Activated CD4-positive, alpha-beta T cell treated with anti-CD3 and anti-CD28 coated beads for 36 hours (primary cell): ENCODE data around the gene HOXB9. TPM values are rescaled to one million over a fixed set of nuclear protein-coding genes. Genes with fewer than 3 reads are reported as not detected.
A peak's percentile ranks its signal among the peaks of the same experiment; 100 is the strongest.

Experiments used
- ATAC-seq: fragments of 200-7000 bp; cut with Tn5 transposase; one replicate; pipeline ENCODE4 v1.10.0; 2021; ENCODE audit warnings: mild to moderate bottlenecking, moderate library complexity
- CTCF ChIA-PET: fragments of 350-600 bp; sonication (Branson Sonifier 250); formaldehyde crosslinking; loops from one replicate; lab custom pipeline; 2021; ENCODE audit warnings: antibody characterized with exemption; lab: Charles Lee
- POLR2A ChIA-PET: fragments of 350-600 bp; sonication (Branson Sonifier 250); formaldehyde crosslinking; loops from one replicate; lab custom pipeline; 2021; ENCODE audit warnings: antibody characterized with exemption, inconsistent platforms; lab: Charles Lee
- DNase-seq: peaks from one replicate; pipeline ENCODE4 v3.0.0-alpha.2; 2020
- H3K27ac Mint-ChIP-seq: one replicate; pipeline ENCODE4 v1.8.0; 2021; ENCODE audit warnings: mixed read lengths
- H3K27me3 Mint-ChIP-seq: one replicate; pipeline ENCODE4 v1.8.0; 2021; ENCODE audit warnings: mixed read lengths
- H3K36me3 Mint-ChIP-seq: one replicate; pipeline ENCODE4 v1.8.0; 2021; ENCODE audit warnings: low read depth, mixed read lengths
- H3K4me1 Mint-ChIP-seq: one replicate; pipeline ENCODE4 v1.8.0; 2021; ENCODE audit warnings: mixed read lengths
- H3K4me3 Mint-ChIP-seq: one replicate; pipeline ENCODE4 v1.8.0; 2021; ENCODE audit warnings: mild to moderate bottlenecking, moderate library complexity, mixed read lengths
- H3K9me3 Mint-ChIP-seq: one replicate; pipeline ENCODE4 v1.8.0; 2021; ENCODE audit warnings: low read depth, mixed read lengths
- intact Hi-C, 2 experiments: fragments of 100-400 bp; cut with DNase I in 1 of 2; cut with micrococcal nuclease in 1 of 2; formaldehyde crosslinking; loops; one replicate each; pipeline versions ENCODE4 v1.14.2 to v1.15.1; 2022 to 2024; cut with DNase I, micrococcal nuclease
- total RNA-seq, 2 experiments: library from RNA; stranded (reverse); gene quantifications; one replicate each; pipeline ENCODE4 v1.2.3, GENCODE V29; 2021

HOXB9 gene
- total RNA-seq, 2 experiments from 2014 or later, result 1.9 to 2.5 TPM

DNA sequence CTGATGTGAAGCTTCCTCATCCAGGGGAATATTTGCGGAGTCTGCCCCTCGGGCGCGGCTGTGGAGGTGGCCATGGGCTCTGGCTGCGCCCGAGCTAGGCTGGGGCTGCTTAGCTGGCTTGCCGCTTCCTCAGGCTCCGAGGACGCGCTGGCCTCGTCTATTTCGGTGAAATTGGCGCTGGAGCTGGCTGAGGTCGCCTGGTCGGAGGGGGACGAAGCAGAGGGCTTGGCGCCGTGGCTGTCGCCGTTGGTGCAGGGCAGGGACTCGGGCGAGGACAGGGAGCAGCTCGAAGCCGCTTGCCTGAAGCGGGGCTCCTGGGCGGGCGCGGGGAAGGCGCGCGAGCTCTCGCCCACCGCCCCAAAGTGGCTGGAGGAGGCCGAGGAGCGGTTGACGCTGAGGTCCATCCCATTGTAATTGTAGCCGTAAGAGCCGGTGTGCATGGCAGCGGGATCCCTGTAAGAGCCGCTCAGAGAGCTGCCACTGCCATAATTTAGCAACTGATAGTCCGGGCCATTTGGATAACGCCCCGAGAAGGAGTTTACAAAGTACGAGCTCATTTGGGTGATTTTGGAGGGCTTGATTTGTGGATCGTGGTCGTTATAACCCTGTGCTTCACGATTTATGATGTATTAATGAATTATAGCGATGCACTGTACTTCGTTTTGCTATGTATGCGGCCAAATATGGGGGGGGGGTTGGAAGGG lies 32.9 kb downstream of the HOXB9 start, which contains the start of gene HOXB5:
Gene HOXB5 (minus strand): TSS at position 654 of the 704 bp plus-strand sequence. CDS start 97 bp downstream, at position 557.
- POLR2A ChIA-PET, result interaction anchor here (0.6 to 0.9 kb wide), 2 partner anchors 8 to 357 kb away, joined by 3 read pairs; no protein-coding TSS in a partner anchor
- peak; percentile 53 for DNase-seq
- H3K4me1 Mint-ChIP-seq, result peaks cover 38% of the 10 kb centered on the region

DNA sequence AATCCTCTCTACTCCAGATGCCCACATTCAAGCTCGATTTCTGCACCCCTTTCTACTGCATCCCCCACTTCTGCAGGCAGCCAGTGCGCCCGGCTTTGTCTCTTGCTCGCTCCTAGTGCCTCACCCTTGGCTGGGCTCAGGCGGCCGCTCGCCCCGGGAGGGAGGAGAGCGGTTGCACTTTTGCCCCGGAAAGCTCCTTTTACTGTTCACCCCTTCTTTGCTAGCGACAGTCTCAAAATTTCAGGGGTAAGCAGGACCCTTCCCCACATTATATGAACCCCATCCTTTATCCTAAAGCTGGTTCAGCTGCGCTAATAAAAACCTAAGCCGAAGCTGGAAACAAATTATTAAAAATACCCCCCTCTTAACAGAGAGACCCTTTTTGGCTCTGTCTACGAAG lies 33.6 kb downstream of the HOXB9 start:
- CTCF ChIA-PET, result interaction anchor here (0.6 to 6.7 kb wide), 57 partner anchors 9 to 567 kb away, joined by 3 to 74 read pairs (median 5); partner anchors contain the start of genes HOXB8 and HOXB9
- ATAC-seq (no peak), DNase-seq (peak; percentile 55)
- peaks cover 33% of the 10 kb centered on the region for H3K4me1 Mint-ChIP-seq
- POLR2A ChIA-PET, result interaction anchor here (0.9 kb wide), 1 partner anchor 9 kb away, joined by 3 read pairs; no protein-coding TSS in a partner anchor
- intact Hi-C loops, result loop anchor here (2.0 to 10.0 kb wide), 6 partner anchors 330 to 510 kb away; no protein-coding TSS in a partner anchor
- H3K9me3 Mint-ChIP-seq, result no peaks in the 10 kb centered on the region
- H3K4me3 Mint-ChIP-seq, result peak overlapping the region; percentile 67
- peaks cover 81% of the 10 kb centered on the region for H3K27me3 Mint-ChIP-seq
- H3K27ac Mint-ChIP-seq, result no peak overlapping the region
- no peaks in the 10 kb centered on the region for H3K36me3 Mint-ChIP-seq

More for the DNA sequence above, 32.9 kb downstream of the HOXB9 start, which contains the start of gene HOXB5:
- ATAC-seq, result no peak
- Mint-ChIP-seq H3K4me3 (peak within 1 kb of the TSS; percentile 67), H3K27me3 (peaks cover 80% of the 10 kb centered on the region), H3K9me3 (no peaks in the 10 kb centered on the region), H3K27ac (no peak within 1 kb of the TSS), H3K36me3 (no peaks in the 10 kb centered on the region)
- CTCF ChIA-PET, result interaction anchor here (0.6 to 6.7 kb wide), 72 partner anchors 10 to 567 kb away, joined by 3 to 74 read pairs (median 4); partner anchors contain the start of genes HOXB8 and HOXB9
- intact Hi-C loops, result loop anchor here (1.0 to 10.0 kb wide), 7 partner anchors 331 to 568 kb away; no protein-coding TSS in a partner anchor

DNA sequence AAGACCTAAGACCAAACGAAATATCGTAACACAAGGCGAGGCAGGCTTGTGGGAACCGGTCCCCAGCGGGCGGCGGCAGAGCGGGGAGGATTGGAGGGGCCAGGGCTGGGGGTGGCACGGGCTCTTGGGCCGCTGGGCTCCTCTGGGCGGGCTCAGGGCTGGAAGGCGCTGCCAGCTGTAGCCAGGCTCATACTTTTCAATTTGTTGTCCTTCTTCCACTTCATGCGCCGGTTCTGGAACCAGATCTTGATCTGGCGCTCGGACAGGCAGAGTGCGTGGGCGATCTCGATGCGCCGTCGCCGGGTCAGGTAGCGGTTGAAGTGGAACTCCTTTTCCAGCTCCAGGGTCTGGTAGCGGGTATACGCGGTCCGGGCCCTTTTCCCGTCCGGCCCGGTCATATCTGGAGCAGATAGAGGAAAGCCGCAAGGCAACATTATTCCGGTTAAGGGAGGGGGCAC lies 34.1 kb downstream of the HOXB9 start:
- H3K27me3 Mint-ChIP-seq, result peaks cover 82% of the 10 kb centered on the region
- no peaks in the 10 kb centered on the region for H3K9me3 Mint-ChIP-seq
- H3K27ac Mint-ChIP-seq, result no peak overlapping the region
- no peaks in the 10 kb centered on the region for H3K36me3 Mint-ChIP-seq
- DNase-seq (no peak), ATAC-seq (no peak)
- no peak overlapping the region for H3K4me3 Mint-ChIP-seq
- peaks cover 28% of the 10 kb centered on the region for H3K4me1 Mint-ChIP-seq
- POLR2A ChIA-PET, result interaction anchor here (0.9 kb wide), 1 partner anchor 9 kb away, joined by 3 read pairs; no protein-coding TSS in a partner anchor
- CTCF ChIA-PET, result interaction anchor here (0.6 to 6.7 kb wide), 27 partner anchors 8 to 566 kb away, joined by 3 to 74 read pairs (median 7); partner anchors contain the start of genes HOXB8 and HOXB9
- intact Hi-C loops, result loop anchor here (2.0 to 10.0 kb wide), 6 partner anchors 330 to 510 kb away; no protein-coding TSS in a partner anchor

DNA sequence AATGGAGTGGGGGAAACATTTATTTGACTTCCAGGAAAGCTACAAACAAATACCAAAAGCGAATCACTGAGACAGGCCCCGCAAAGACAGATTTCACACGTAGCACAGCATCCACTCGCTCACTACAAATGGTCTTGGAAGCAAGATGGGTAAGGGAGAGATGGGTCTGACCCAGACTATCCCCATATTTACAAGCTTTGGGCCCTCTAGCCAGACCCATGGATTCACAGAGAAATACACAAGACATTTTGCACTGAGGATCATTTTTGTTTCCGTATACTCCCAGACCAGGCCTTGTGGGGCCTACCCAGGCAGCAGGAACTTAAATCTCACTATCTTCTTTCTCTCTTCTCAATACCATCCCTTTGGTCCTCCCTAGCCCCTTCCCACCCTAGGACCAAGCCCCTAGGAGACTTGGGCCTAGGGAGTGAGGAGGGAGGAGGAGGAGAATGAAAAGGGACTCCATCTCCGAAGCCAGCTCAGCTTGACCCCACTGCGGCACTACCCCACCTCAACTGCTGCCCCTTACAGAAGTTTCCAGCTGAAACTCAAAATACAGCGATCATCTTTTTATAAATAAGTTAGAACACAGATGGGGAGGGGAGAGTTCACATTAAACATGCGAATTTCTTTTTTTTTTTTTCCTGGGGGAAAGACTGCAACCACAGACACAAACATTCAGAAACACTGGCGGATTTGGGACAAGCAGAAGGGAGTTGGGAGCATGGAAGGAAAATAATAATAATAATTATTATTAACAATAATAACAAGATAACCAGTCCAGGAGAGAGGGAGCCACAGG lies 34.7 kb downstream of the HOXB9 start:
- DNase-seq (no peak), ATAC-seq (no peak)
- H3K27me3 Mint-ChIP-seq, result peaks cover 81% of the 10 kb centered on the region
- H3K27ac Mint-ChIP-seq, result no peak overlapping the region
- ChIA-PET POLR2A (no interaction called here), CTCF (interaction anchor here (0.6 to 6.7 kb wide), 12 partner anchors 11 to 565 kb away, joined by 3 to 74 read pairs (median 5); no protein-coding TSS in a partner anchor)
- intact Hi-C loops, result loop anchor here (2.0 to 10.0 kb wide), 6 partner anchors 329 to 509 kb away; no protein-coding TSS in a partner anchor
- no peak overlapping the region for H3K4me3 Mint-ChIP-seq
- H3K9me3 Mint-ChIP-seq, result no peaks in the 10 kb centered on the region
- H3K4me1 Mint-ChIP-seq, result peaks cover 23% of the 10 kb centered on the region
- H3K36me3 Mint-ChIP-seq, result no peaks in the 10 kb centered on the region

DNA sequence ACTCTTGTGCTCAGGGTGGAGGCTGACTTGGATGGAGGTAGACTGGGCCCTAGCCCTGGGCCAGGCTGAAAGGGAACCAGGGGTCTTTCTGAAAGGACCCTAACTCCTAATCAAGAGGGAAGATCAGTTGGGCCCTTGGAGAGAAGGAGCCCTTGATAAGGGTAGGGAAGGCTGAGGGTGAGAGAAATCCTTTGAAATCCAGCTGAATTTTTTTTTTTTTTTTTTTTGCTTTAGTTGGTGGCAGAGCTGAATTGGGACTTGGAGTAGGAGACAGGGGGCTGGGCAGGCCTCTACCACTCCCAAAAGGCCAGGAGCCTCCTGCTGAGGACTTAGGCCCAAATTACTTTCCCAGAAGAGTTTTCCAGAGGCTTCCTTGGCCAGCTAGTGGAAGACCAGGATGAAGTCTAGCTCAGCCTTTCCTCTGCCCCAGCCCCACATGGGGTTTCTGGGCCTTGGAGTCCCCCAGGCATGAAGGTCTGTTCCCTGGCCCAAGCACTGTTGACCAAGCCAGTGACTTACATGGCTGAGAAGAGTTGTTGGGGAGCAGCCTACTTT lies 35.5 kb downstream of the HOXB9 start:
- H3K27me3 Mint-ChIP-seq, result peaks cover 83% of the 10 kb centered on the region
- H3K4me3 Mint-ChIP-seq, result no peak overlapping the region
- H3K27ac Mint-ChIP-seq, result no peak overlapping the region
- no peaks in the 10 kb centered on the region for H3K36me3 Mint-ChIP-seq
- intact Hi-C loops, result loop anchor here (5.0 to 10.0 kb wide), 5 partner anchors 328 to 508 kb away; no protein-coding TSS in a partner anchor
- no peak for ATAC-seq
- DNase-seq, result no peak
- no peaks in the 10 kb centered on the region for H3K9me3 Mint-ChIP-seq
- CTCF ChIA-PET, result interaction anchor here (0.7 to 1.9 kb wide), 9 partner anchors 12 to 528 kb away, joined by 3 to 6 read pairs (median 3); no protein-coding TSS in a partner anchor
- POLR2A ChIA-PET, result interaction anchor here (0.6 kb wide), 2 partner anchors 29 to 238 kb away, joined by 3 read pairs; no protein-coding TSS in a partner anchor
- H3K4me1 Mint-ChIP-seq, result peaks cover 28% of the 10 kb centered on the region

DNA sequence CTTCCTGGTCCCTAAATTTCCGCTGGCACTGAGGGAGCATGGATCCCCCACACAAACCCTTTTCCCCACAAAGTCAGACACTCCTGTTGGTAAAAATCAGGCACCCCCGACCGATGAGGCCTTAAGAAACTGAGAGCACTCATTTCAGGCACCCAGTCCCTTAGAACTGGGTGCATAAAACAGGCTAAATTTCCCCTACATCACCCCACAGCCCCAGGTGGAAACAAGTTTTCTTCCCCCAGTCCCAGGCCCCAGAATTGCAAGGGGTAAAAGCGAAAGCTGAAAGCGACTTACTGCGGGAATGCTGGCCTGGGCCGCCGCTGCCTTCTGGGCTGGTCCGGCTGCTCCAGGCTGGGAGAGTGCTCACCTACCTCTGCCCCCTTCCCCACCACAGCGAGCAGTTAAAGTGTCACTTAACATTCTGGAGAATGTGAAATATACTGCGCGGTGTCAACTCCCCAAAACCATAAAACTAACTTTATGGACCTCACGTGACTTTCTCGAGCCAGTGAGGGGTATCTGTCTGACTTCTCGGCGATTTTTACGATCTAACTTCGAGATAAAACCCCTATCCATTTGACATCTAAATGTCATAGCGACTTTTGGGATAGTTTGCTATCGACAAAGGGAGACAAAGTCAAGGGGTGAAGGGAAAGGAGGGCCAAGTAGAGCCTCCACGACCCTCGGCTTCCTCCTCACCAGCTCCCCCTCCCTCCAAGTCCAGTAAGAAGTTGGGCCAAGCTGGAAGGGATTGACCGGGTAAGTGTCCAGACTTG lies 36.1 kb downstream of the HOXB9 start, which contains the start of gene HOXB3:
Gene HOXB3 (minus strand): TSS at position 411 of the 776 bp plus-strand sequence. CDS start 37,767 bp downstream, outside the sequence.
- no peak within 1 kb of the TSS for H3K27ac Mint-ChIP-seq
- no peaks in the 10 kb centered on the region for H3K36me3 Mint-ChIP-seq
- intact Hi-C loops, result loop anchor here (5.0 to 10.0 kb wide), 5 partner anchors 328 to 508 kb away; no protein-coding TSS in a partner anchor
- DNase-seq (no peak), ATAC-seq (no peak)
- H3K27me3 Mint-ChIP-seq, result peaks cover 82% of the 10 kb centered on the region
- CTCF ChIA-PET, result interaction anchor here (0.7 to 1.9 kb wide), 12 partner anchors 11 to 527 kb away, joined by 3 to 6 read pairs (median 4); no protein-coding TSS in a partner anchor
- peaks cover 34% of the 10 kb centered on the region for H3K4me1 Mint-ChIP-seq
- POLR2A ChIA-PET, result interaction anchor here (0.6 to 1.6 kb wide), 3 partner anchors 29 to 256 kb away, joined by 3 read pairs; no protein-coding TSS in a partner anchor
- no peaks in the 10 kb centered on the region for H3K9me3 Mint-ChIP-seq
- H3K4me3 Mint-ChIP-seq, result no peak within 1 kb of the TSS

DNA sequence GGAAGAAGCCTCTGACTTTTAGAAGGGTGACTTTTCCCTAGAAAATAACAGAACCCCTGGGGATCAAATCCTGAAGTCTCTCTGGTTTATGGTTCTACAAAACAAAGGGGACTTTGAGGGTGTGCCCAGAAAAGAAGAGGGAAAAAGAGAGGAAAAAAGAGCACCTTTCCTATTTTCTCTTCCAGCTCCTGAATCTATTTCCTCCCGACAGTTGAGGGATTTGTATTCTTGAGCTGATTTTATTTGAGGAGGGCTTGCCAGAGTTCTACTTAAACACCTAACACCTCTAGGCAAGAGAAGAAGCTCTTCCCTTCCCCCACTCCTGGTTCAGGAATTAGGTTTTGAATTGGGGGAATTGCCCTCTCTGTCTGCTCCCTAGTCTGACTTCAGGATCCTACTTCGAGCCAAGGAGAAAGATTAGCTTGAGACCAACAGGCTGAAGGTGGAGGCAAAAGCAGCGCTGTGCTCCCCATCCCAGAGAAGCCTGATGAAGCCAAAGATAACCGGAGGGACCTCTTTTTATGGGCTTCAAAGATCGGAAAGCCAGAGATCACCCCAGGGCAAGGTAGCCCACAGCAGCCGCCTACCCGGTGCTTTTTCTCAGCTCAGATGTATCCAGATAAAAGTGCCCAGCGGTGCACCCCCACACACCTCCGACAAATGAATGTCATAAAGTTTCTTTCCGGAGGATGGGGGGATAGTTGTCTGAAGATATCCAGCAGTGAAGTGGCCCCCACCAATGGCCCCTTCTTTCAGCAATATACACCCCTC lies 36.9 kb downstream of the HOXB9 start:
- H3K27ac Mint-ChIP-seq, result no peak overlapping the region
- intact Hi-C loops, result no loop called here
- no peak for ATAC-seq
- no peak overlapping the region for H3K4me3 Mint-ChIP-seq
- ChIA-PET CTCF (interaction anchor here (0.7 to 2.3 kb wide), 14 partner anchors 12 to 330 kb away, joined by 3 to 13 read pairs (median 4); no protein-coding TSS in a partner anchor), POLR2A (interaction anchor here (1.6 kb wide), 1 partner anchor 255 kb away, joined by 3 read pairs; no protein-coding TSS in a partner anchor)
- H3K27me3 Mint-ChIP-seq, result peaks cover 86% of the 10 kb centered on the region
- no peak for DNase-seq
- H3K36me3 Mint-ChIP-seq, result no peaks in the 10 kb centered on the region
- peaks cover 38% of the 10 kb centered on the region for H3K4me1 Mint-ChIP-seq
- no peaks in the 10 kb centered on the region for H3K9me3 Mint-ChIP-seq

DNA sequence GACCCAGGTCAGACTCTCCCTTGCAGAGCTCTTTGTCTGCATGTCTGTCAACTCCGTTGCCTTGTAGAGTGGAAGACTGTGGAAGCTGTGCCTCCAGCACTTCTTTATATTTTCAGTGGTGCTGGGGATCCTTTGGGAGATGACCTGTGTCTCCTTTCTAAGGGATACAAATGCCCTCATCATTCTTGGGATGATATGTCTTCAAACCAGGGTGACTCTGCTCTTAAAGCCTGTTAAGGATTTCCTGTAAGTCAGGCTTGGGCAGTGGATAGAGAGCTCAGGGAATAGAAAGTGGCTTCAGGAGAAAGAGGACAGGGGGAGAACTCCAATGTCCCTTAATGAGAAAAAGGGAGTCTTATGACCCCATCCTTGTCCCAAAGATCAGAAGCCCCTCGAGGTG lies 37.6 kb downstream of the HOXB9 start:
- POLR2A ChIA-PET, result interaction anchor here (1.6 kb wide), 1 partner anchor 255 kb away, joined by 3 read pairs; no protein-coding TSS in a partner anchor
- no peak overlapping the region for H3K27ac Mint-ChIP-seq

DNA sequence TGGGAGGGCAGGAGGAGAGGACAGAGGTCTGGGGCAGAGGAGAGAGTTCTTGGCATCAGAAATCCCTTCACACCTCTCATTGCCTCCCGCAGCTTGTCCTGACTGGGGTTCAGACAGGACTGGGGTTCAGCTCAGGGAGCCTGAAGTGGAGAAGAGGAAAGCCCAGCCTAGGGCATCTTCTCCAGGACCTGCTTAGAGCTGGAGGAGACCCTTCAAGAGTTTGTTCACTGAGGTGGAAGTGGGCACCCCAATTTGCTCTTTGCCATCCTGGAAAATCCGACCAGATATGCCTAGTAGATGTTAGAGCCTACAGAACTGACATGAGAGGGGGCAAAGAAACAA lies 38.1 kb downstream of the HOXB9 start:
- H3K4me3 Mint-ChIP-seq, result no peak overlapping the region

More for the DNA sequence above, 37.6 kb downstream of the HOXB9 start:
- Mint-ChIP-seq H3K4me3 (no peak overlapping the region), H3K9me3 (no peaks in the 10 kb centered on the region), H3K4me1 (peaks cover 35% of the 10 kb centered on the region), H3K36me3 (no peaks in the 10 kb centered on the region), H3K27me3 (peaks cover 86% of the 10 kb centered on the region)
- DNase-seq (no peak), ATAC-seq (no peak)
- CTCF ChIA-PET, result interaction anchor here (0.8 to 2.3 kb wide), 13 partner anchors 18 to 329 kb away, joined by 3 to 13 read pairs (median 5); no protein-coding TSS in a partner anchor
- intact Hi-C loops, result no loop called here

More for the DNA sequence above, 38.1 kb downstream of the HOXB9 start:
- peaks cover 89% of the 10 kb centered on the region for H3K27me3 Mint-ChIP-seq
- ATAC-seq (no peak), DNase-seq (no peak)
- POLR2A ChIA-PET, result interaction anchor here (0.5 to 1.6 kb wide), 2 partner anchors 145 to 254 kb away, joined by 3 read pairs; no protein-coding TSS in a partner anchor
- H3K9me3 Mint-ChIP-seq, result no peaks in the 10 kb centered on the region
- no peaks in the 10 kb centered on the region for H3K36me3 Mint-ChIP-seq
- H3K4me1 Mint-ChIP-seq, result peaks cover 31% of the 10 kb centered on the region
- intact Hi-C loops, result no loop called here
- CTCF ChIA-PET, result interaction anchor here (0.8 to 2.3 kb wide), 15 partner anchors 19 to 329 kb away, joined by 3 to 13 read pairs (median 5); no protein-coding TSS in a partner anchor
- H3K27ac Mint-ChIP-seq, result no peak overlapping the region
